GM12878 (cell line): Measurements from ENCODE around the gene HIPK4. TPM values are rescaled to one million over a fixed set of nuclear protein-coding genes. Genes with fewer than 3 reads are reported as not detected.
A peak's percentile ranks its signal among the peaks of the same experiment; 100 is the strongest.

Source experiments
- BACH1 ChIP-seq: fragments of 450-650 bp; IDR thresholded peaks from 2 replicates; pipeline ENCODE4 v1.6.1; 2017; ENCODE audit warnings: mild to moderate bottlenecking, borderline replicate concordance
- CBX3 ChIP-seq: fragments of 200-600 bp; sonication (generic); IDR thresholded peaks from 2 replicates; pipeline ENCODE4 v1.6.1; 2016; ENCODE audit warnings: low read depth, borderline replicate concordance
- CHD2 ChIP-seq: IDR thresholded peaks from 2 replicates; pipeline ENCODE4 v1.6.1; 2011; ENCODE audit warnings: low read depth, low read length, improper control_type of control experiment, borderline replicate concordance
- CREB1 ChIP-seq: IDR thresholded peaks from 2 replicates; pipeline ENCODE4 v1.6.1; 2012; ENCODE audit warnings: low read depth, mild to moderate bottlenecking, inconsistent platforms
- FOS ChIP-seq: IDR thresholded peaks from 3 replicates; pipeline ENCODE4 v1.6.1; 2011; ENCODE audit warnings: borderline replicate concordance; ENCODE audit not compliant: insufficient read length; ENCODE audit errors: extremely low read depth
- FOXK2 ChIP-seq: fragments of 450-650 bp; IDR thresholded peaks from 2 replicates; pipeline ENCODE4 v1.6.1; 2017; ENCODE audit warnings: mild to moderate bottlenecking, moderate library complexity
- IKZF2 ChIP-seq, 2 experiments: fragments of 450-650 bp; IDR thresholded peaks; 2 replicates each; pipeline ENCODE4 v1.6.1; 2017; ENCODE audit warnings: mild to moderate bottlenecking in 2 of 2, moderate library complexity in 2 of 2
- IRF3 ChIP-seq: fragments of 450-650 bp; IDR thresholded peaks from 2 replicates; pipeline ENCODE4 v1.6.1; 2014; ENCODE audit warnings: mild to moderate bottlenecking
- LARP7 ChIP-seq: fragments of 450-650 bp; IDR thresholded peaks from 2 replicates; pipeline ENCODE4 v1.6.1; 2017; ENCODE audit warnings: mild to moderate bottlenecking
- MYB ChIP-seq: fragments of 150-350 bp; IDR thresholded peaks from 2 replicates; pipeline ENCODE4 v1.6.1; 2014; ENCODE audit warnings: mild to moderate bottlenecking, low read depth, low read length, borderline replicate concordance
- NFIC ChIP-seq: IDR thresholded peaks from 2 replicates; pipeline ENCODE4 v1.6.1; 2012; ENCODE audit warnings: low read depth, mild to moderate bottlenecking, inconsistent platforms, low read length, moderate library complexity
- POLR2AphosphoS5 ChIP-seq: IDR thresholded peaks from 2 replicates; pipeline ENCODE4 v1.6.1; 2011; ENCODE audit warnings: mild to moderate bottlenecking, low read length, inconsistent platforms
- RAD51 ChIP-seq: fragments of 450-650 bp; IDR thresholded peaks from 2 replicates; pipeline ENCODE4 v1.6.1; 2016; ENCODE audit warnings: moderate library complexity, mild to moderate bottlenecking, inconsistent platforms
- RELA ChIP-seq: fragments of 450-650 bp; IDR thresholded peaks from 2 replicates; pipeline ENCODE4 v1.8.0; 2014; ENCODE audit warnings: borderline replicate concordance; ENCODE audit not compliant: partially characterized antibody
- SMC3 ChIP-seq: IDR thresholded peaks from 2 replicates; pipeline ENCODE4 v1.6.1; 2011; ENCODE audit warnings: low read length, improper control_type of control experiment, borderline replicate concordance
- SUPT20H ChIP-seq: IDR thresholded peaks from 2 replicates; pipeline ENCODE4 v1.6.1; 2011; ENCODE audit warnings: low read depth, mild to moderate bottlenecking, low read length, moderate library complexity, borderline replicate concordance; ENCODE audit not compliant: control insufficient read depth
- YBX1 ChIP-seq: fragments of 450-650 bp; IDR thresholded peaks from 2 replicates; pipeline ENCODE4 v1.6.1; 2016; ENCODE audit warnings: antibody characterized with exemption
- ZNF384 ChIP-seq: IDR thresholded peaks from 2 replicates; pipeline ENCODE4 v1.6.1; 2012; ENCODE audit warnings: low read depth, mild to moderate bottlenecking, low read length, improper control_type of control experiment, borderline replicate concordance
- polyA plus RNA-seq, 11 experiments: library from polyadenylated mRNA; depleted of rRNA in 4 of 11; unstranded in 6 of 11; stranded (reverse) in 5 of 11; fragments of >200 nt; fragmentation: Nextera tagmentation in 4 of 11; fragmentation: Illumina TruSeq in 1 of 11; extraction: Ambion mirVana in 4 of 11; extraction: Trizol in 1 of 11; gene quantifications; 1 replicate in 1 of 11; 2 replicates in 10 of 11; pipeline versions ENCODE4 v1.2.1 to v1.2.3, GENCODE V29; 2011 to 2016; ENCODE audit warnings: inconsistent platforms in 2 of 11, missing spikeins in 2 of 11, low read depth in 1 of 11
- total RNA-seq, 4 experiments: library from RNA; depleted of rRNA in 3 of 4; stranded (reverse); fragments of >200 nt in 3 of 4; fragmentation: Illumina TruSeq in 1 of 4; extraction: Trizol in 1 of 4; gene quantifications; 2 replicates each; pipeline versions ENCODE4 v1.2.1 to v1.2.3, GENCODE V29; 2013 to 2021
- TF ChIP-seq, protein P1 (sequence below): fragments of 450-650 bp; formaldehyde crosslinking; IDR thresholded peaks from 2 replicates; pipeline ENCODE4 v1.4.0; 2020; ENCODE audit warnings: mild to moderate bottlenecking, moderate library complexity
- TF ChIP-seq, protein P2 (sequence below): IDR thresholded peaks from 2 replicates; pipeline ENCODE4 v1.6.1; 2012; ENCODE audit warnings: improper control_type of control experiment, low read depth, low read length; ENCODE audit not compliant: insufficient replicate concordance

Gene HIPK4
- total and polyA plus RNA-seq, 10 of the 15 experiments (the other 5 are each of a cell fraction or from before 2014, with no cell fraction given) = 0.07 to 0.13 (median 0.08) TPM; not detected in 7

- TF ChIP-seq, protein P1, sequence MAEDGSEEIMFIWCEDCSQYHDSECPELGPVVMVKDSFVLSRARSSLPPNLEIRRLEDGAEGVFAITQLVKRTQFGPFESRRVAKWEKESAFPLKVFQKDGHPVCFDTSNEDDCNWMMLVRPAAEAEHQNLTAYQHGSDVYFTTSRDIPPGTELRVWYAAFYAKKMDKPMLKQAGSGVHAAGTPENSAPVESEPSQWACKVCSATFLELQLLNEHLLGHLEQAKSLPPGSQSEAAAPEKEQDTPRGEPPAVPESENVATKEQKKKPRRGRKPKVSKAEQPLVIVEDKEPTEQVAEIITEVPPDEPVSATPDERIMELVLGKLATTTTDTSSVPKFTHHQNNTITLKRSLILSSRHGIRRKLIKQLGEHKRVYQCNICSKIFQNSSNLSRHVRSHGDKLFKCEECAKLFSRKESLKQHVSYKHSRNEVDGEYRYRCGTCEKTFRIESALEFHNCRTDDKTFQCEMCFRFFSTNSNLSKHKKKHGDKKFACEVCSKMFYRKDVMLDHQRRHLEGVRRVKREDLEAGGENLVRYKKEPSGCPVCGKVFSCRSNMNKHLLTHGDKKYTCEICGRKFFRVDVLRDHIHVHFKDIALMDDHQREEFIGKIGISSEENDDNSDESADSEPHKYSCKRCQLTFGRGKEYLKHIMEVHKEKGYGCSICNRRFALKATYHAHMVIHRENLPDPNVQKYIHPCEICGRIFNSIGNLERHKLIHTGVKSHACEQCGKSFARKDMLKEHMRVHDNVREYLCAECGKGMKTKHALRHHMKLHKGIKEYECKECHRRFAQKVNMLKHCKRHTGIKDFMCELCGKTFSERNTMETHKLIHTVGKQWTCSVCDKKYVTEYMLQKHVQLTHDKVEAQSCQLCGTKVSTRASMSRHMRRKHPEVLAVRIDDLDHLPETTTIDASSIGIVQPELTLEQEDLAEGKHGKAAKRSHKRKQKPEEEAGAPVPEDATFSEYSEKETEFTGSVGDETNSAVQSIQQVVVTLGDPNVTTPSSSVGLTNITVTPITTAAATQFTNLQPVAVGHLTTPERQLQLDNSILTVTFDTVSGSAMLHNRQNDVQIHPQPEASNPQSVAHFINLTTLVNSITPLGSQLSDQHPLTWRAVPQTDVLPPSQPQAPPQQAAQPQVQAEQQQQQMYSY = no peak
- TF ChIP-seq POLR2AphosphoS5 = peak; percentile 82
- TF ChIP-seq IKZF2 (IDR thresholded peaks at IDR 0.05) = peak; percentile 88 to 90
- no peak for TF ChIP-seq SUPT20H
- peak; percentile 83 for TF ChIP-seq RELA
- TF ChIP-seq ZNF384 = no peak
- TF ChIP-seq BACH1 = peak; percentile 84; the same call in 1 of the 2 replicates
- no peak for TF ChIP-seq MYB
- TF ChIP-seq CHD2 = no peak; the same call in 1 of the 2 replicates
- TF ChIP-seq CBX3 = no peak
- peak; percentile 81 for TF ChIP-seq LARP7
- TF ChIP-seq YBX1 = no peak
- no peak for TF ChIP-seq CREB1
- no peak for TF ChIP-seq NFIC
- peak; percentile 70; the same call in 1 of the 2 replicates for TF ChIP-seq SMC3
- no peak for TF ChIP-seq FOS
- no peak for TF ChIP-seq RAD51
- TF ChIP-seq FOXK2 = no peak
- no peak for TF ChIP-seq IRF3
- TF ChIP-seq, protein P2, sequence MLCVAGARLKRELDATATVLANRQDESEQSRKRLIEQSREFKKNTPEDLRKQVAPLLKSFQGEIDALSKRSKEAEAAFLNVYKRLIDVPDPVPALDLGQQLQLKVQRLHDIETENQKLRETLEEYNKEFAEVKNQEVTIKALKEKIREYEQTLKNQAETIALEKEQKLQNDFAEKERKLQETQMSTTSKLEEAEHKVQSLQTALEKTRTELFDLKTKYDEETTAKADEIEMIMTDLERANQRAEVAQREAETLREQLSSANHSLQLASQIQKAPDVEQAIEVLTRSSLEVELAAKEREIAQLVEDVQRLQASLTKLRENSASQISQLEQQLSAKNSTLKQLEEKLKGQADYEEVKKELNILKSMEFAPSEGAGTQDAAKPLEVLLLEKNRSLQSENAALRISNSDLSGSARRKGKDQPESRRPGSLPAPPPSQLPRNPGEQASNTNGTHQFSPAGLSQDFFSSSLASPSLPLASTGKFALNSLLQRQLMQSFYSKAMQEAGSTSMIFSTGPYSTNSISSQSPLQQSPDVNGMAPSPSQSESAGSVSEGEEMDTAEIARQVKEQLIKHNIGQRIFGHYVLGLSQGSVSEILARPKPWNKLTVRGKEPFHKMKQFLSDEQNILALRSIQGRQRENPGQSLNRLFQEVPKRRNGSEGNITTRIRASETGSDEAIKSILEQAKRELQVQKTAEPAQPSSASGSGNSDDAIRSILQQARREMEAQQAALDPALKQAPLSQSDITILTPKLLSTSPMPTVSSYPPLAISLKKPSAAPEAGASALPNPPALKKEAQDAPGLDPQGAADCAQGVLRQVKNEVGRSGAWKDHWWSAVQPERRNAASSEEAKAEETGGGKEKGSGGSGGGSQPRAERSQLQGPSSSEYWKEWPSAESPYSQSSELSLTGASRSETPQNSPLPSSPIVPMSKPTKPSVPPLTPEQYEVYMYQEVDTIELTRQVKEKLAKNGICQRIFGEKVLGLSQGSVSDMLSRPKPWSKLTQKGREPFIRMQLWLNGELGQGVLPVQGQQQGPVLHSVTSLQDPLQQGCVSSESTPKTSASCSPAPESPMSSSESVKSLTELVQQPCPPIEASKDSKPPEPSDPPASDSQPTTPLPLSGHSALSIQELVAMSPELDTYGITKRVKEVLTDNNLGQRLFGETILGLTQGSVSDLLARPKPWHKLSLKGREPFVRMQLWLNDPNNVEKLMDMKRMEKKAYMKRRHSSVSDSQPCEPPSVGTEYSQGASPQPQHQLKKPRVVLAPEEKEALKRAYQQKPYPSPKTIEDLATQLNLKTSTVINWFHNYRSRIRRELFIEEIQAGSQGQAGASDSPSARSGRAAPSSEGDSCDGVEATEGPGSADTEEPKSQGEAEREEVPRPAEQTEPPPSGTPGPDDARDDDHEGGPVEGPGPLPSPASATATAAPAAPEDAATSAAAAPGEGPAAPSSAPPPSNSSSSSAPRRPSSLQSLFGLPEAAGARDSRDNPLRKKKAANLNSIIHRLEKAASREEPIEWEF = no peak
These were observed 31.1 kb upstream of the HIPK4 start (continued) for GRCh38 chr19:40420766-40421765.
